Fibroblast of skin of left quadriceps (primary cell): Measurements from ENCODE around the gene GPR37.

ENCODE experiments used
- DNase-seq, 2 experiments: peaks; one replicate each; pipeline ENCODE4 v3.0.0-alpha.2; 2013; ENCODE audit warnings: low read depth in 2 of 2

GPR37 gene

DNA sequence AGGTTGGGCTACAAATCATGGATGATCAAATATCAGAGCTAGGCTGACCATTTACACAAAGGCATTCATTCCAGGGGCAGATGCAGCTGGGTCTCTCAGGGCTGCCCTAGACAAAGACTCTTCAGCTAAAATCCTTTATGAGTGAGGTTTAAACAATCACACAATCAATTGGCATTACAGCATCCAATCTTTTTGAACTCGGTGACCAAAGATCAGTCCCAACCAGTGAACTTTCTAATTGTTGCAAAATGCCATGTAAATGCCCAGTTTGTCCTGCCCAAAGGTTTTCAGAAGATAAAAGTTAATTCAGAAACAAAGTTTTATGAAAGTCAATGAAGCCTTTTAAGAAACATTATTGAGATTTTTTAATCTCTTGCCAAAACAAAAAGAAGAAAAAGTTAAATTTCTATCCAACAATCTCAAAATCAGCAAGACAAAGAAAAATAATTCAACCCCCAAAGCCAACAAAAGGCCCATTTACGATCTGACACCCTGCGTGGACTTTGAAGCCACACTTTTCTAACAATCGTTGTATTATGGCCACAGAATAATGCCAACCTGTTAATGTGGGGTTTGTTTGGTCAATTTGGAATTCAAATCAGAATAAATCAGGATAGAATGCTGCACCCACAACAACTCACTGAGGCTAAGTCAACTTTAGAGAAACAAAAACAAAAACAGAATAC is 40.9 kb downstream of the GPR37 start:
- no peak for DNase-seq

DNA sequence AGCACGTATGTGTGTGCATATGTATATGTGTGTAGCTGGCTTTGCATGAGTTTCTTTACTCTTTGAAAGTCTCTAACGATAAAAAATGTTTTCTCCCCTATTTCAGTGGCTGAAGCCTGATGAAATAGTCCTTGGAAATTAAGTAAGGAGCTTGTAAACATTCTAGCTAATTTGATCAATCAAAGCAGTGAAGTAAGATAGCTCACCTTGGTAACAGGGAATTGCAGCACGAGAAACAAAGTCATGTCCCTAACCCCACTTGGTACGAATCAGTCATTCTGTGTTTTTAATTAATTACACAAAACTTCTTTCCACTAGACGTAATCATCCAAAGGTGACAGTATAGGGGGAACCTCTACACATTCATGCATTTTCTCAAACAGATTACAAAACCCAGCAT is 41.5 kb downstream of the GPR37 start:
- no peak for DNase-seq

- DNase-seq = no peak
Measured at GRCh38 chr7:124723012-124723411, 42.6 kb downstream of the GPR37 start.

DNA sequence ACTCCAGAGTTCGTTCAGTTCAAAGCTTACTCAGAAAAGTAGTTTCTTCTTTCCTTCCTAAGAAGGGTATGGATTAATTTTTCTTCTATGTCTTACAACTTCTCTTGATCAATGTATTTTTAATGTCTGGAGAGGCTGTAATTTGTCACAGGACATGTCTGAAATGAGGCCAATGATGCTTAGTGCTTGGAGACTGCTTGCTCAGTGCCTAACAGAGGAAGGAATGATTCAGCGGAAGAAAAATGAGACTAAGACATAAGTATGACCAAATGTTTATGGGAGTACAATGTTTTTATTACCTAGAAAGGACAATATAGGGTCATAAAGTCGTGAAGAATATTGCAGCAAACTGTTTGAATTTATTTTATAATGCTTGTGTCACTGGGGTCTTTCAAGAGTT is 43.3 kb downstream of the GPR37 start:
- DNase-seq = no peak

- no peak for DNase-seq
Measured at GRCh38 chr7:124720195-124720594, 45.4 kb downstream of the GPR37 start.

- no peak for DNase-seq
Measured at GRCh38 chr7:124718032-124718766, 47.4 kb downstream of the GPR37 start.

DNA sequence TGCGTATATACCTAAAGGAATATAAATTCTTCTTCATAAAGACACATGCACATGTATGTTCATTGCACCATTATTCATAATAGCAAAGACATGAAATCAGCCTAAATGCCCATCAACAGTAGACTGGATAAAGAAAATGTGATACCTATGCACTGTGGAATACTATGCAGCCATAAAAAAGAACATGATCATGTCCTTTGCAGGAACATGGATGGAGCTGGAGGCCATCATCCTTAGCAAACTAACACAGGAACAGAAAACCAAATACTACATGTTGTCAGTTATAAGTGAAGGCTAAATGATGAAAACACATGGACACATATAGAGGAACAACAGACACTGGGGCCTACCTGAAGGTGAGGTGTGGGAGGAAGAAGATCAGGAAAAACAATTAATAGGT is 48.7 kb downstream of the GPR37 start:
- DNase-seq = no peak

GRCh38 chr7:124713086-124713485 is 52.5 kb downstream of the GPR37 start:
- no peak for DNase-seq

DNA sequence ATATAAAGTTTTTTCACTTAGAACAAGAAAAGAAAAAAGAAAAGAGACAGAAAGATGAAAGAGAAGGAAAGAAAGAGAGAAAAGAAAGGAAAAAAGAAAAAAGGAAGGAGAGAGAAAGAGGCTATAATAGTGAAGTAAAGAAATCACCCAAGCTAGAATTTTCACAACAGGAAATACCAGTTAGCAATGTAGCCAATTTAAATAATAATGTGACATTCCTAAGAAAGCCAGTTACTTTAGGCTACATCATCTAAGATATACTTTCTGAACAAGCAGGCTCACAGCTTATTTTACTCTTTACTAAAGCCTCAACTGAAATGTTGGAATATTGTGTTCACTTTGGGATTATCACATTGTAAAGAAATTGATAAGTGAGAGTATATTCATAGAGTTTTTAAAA is 53.6 kb downstream of the GPR37 start:
- no peak for DNase-seq

- DNase-seq = no peak
Measured at GRCh38 chr7:124702385-124702784, 63.2 kb downstream of the GPR37 start.

DNA sequence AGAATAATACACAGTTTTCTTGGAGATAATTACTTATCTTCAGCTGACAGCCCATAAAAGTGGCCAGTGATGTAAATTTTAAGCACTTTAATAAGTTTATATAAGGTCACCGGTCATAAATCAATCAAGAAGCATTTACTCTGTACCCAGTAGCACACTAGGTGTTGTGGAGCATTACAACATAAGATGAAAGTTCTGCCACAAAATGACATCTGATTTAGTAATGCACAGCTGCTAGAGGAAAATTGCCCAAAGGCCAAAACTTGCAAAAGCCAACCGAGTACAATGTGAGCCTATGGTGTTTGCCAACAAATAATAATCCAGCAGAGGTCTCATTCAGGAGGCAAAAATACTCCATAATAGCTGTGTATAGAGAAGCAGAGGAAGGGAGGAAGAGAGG is 63.6 kb downstream of the GPR37 start:
- no peak for DNase-seq

GRCh38 chr7:124700655-124701054 is 64.9 kb downstream of the GPR37 start:
- DNase-seq = no peak

DNA sequence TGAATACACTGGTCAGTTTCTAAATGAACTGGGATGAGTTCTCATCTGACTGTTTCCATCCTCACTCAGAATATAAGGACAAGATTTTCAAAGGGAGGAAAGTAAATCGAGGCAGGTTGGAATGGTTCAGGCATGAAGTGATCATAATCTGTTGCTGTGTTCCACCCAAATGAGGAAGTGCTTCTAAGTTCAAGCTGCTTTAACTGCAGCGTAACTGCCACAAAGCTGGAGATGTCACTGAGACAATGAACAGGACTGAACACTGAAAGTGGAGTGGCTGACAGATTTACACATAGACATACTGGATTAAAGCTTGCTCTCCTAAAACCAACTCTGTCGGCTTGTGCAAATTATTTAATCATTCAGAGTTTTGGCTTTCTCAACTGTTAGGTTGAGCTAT is 66.6 kb downstream of the GPR37 start:
- no peak for DNase-seq

- no peak for DNase-seq
Measured at GRCh38 chr7:124697746-124698145, 67.8 kb downstream of the GPR37 start.
